ENCODE data around the gene ASTN2.

The ASTN2 gene

GRCh38 chr9:116944714-116945534 is 469.9 kb downstream of the ASTN2 start:
- no peak overlapping the region for H3K27ac ChIP-seq
- no peak for TF ChIP-seq ZFX (IDR thresholded peaks at IDR 0.05)
- no peak for TF ChIP-seq CTCF (conservative IDR thresholded peaks at IDR 0.05)

DNA sequence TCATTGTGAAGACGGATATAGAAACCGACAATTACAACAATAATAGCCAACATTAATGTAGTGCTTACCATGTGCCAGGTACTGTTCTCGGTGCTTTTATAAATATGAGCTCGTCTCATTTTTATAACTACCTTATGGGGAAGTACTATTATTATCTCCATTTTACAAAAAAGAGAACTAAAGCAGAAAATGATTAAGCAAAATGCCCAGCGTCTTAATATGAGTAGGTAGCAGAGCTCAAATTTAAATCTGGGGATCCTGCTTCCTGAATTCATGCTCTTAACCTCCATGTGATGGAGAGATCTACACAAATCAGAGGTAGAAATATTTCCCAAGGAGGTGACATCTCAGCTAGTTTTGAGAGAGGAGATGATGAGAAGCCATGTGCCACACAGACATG is 470.9 kb downstream of the ASTN2 start:
- TF ChIP-seq CTCF (conservative IDR thresholded peaks at IDR 0.05) (no peak), ZFX (IDR thresholded peaks at IDR 0.05) (no peak)
- no peak overlapping the region for H3K27ac ChIP-seq

GRCh38 chr9:116942593-116943061 is 472.2 kb downstream of the ASTN2 start:
- no peak overlapping the region for H3K27ac ChIP-seq
- TF ChIP-seq CTCF (conservative IDR thresholded peaks at IDR 0.05) = no peak
- TF ChIP-seq ZFX (IDR thresholded peaks at IDR 0.05) = no peak

- no peak overlapping the region for H3K27ac ChIP-seq
- no peak for TF ChIP-seq CTCF (conservative IDR thresholded peaks at IDR 0.05)
- TF ChIP-seq ZFX (IDR thresholded peaks at IDR 0.05) = no peak
Observed at GRCh38 chr9:116941266-116941665, 473.6 kb downstream of the ASTN2 start.

GRCh38 chr9:116940614-116941215 is 474.1 kb downstream of the ASTN2 start:
- no peak overlapping the region for H3K27ac ChIP-seq
- TF ChIP-seq ZFX (IDR thresholded peaks at IDR 0.05) = no peak
- TF ChIP-seq CTCF (conservative IDR thresholded peaks at IDR 0.05) = no peak

GRCh38 chr9:116939614-116940013 is 475.2 kb downstream of the ASTN2 start:
- no peak for TF ChIP-seq ZFX (IDR thresholded peaks at IDR 0.05)
- no peak for TF ChIP-seq CTCF (conservative IDR thresholded peaks at IDR 0.05)
- H3K27ac ChIP-seq = no peak overlapping the region

- H3K27ac ChIP-seq = no peak overlapping the region
Observed at GRCh38 chr9:116939161-116939560, 475.7 kb downstream of the ASTN2 start.

More at GRCh38 chr9:116939161-116939560, 475.7 kb downstream of the ASTN2 start:
- TF ChIP-seq ZFX (IDR thresholded peaks at IDR 0.05) (no peak), CTCF (conservative IDR thresholded peaks at IDR 0.05) (no peak)
